GM23338 (cell line): Measurements from ENCODE around the gene MAP3K10. TPM values are rescaled to one million over a fixed set of nuclear protein-coding genes. Genes with fewer than 3 reads are reported as not detected.

Experiments
- ATAC-seq: fragments of 200-7000 bp; cut with Tn5 transposase; 3 replicates; pipeline ENCODE4 v1.9.1; 2020
- DNase-seq: peaks from one replicate; pipeline ENCODE4 v3.0.0-alpha.2; 2015; ENCODE audit warnings: low spot score
- H2AFZ ChIP-seq: fragments of 200-600 bp; sonication (generic); 2 replicates; pipeline ENCODE4 v1.8.0; 2016; ENCODE audit warnings: antibody characterized with exemption, mild to moderate bottlenecking, moderate library complexity
- H3F3A ChIP-seq: fragments of 200-600 bp; sonication (generic); replicated peaks from 2 replicates; pipeline ENCODE4 v1.8.0; 2017; ENCODE audit warnings: antibody characterized with exemption, mixed run types, low read depth
- H3K27ac ChIP-seq: fragments of 200-600 bp; sonication (generic); 2 replicates; pipeline ENCODE4 v1.6.1; 2016; ENCODE audit warnings: low read depth
- H3K27me3 ChIP-seq: fragments of 200-600 bp; sonication (generic); 2 replicates; pipeline ENCODE4 v1.8.0; 2016; ENCODE audit warnings: mild to moderate bottlenecking, mixed run types, moderate library complexity; ENCODE audit not compliant: insufficient read depth
- H3K36me3 ChIP-seq: fragments of 200-600 bp; sonication (generic); 2 replicates; pipeline ENCODE4 v1.8.0; 2016; ENCODE audit warnings: mild to moderate bottlenecking; ENCODE audit not compliant: insufficient read depth
- H3K4me1 ChIP-seq: fragments of 200-600 bp; sonication (generic); 2 replicates; pipeline ENCODE4 v1.8.0; 2016; ENCODE audit warnings: mild to moderate bottlenecking, moderate library complexity; ENCODE audit not compliant: insufficient read depth
- H3K4me2 ChIP-seq: fragments of 200-600 bp; sonication (generic); 2 replicates; pipeline ENCODE4 v1.7.1; 2017; ENCODE audit warnings: mixed run types
- H3K4me3 ChIP-seq: fragments of 200-600 bp; sonication (generic); 2 replicates; pipeline ENCODE4 v1.6.1; 2016; ENCODE audit warnings: mixed run types
- H3K79me2 ChIP-seq: fragments of 200-600 bp; sonication (generic); replicated peaks from 2 replicates; pipeline ENCODE4 v1.8.0; 2017; ENCODE audit warnings: mild to moderate bottlenecking; ENCODE audit not compliant: insufficient read depth
- H3K9me2 ChIP-seq: fragments of 200-600 bp; sonication (generic); 2 replicates; pipeline ENCODE4 v1.8.0; 2017; ENCODE audit not compliant: insufficient read depth
- H4K20me1 ChIP-seq: fragments of 200-600 bp; sonication (generic); replicated peaks from 2 replicates; pipeline ENCODE4 v1.8.0; 2017; ENCODE audit warnings: mild to moderate bottlenecking; ENCODE audit not compliant: insufficient read depth
- H3K27ac Mint-ChIP-seq: 2 replicates; pipeline ENCODE4 v1.8.0; 2020; ENCODE audit warnings: inconsistent platforms, mild to moderate bottlenecking, moderate library complexity, mixed read lengths
- H3K27me3 Mint-ChIP-seq: 3 replicates; pipeline ENCODE4 v1.8.0; 2022; ENCODE audit warnings: low read depth, mild to moderate bottlenecking, moderate library complexity, mixed read lengths, inconsistent platforms; ENCODE audit not compliant: insufficient read depth, poor library complexity
- H3K36me3 Mint-ChIP-seq: 3 replicates; pipeline ENCODE4 v1.8.0; 2021; ENCODE audit warnings: low read depth, mild to moderate bottlenecking, inconsistent platforms, moderate library complexity, mixed read lengths
- H3K4me1 Mint-ChIP-seq: 3 replicates; pipeline ENCODE4 v1.8.0; 2020; ENCODE audit warnings: mild to moderate bottlenecking, inconsistent platforms, mixed read lengths
- H3K4me3 Mint-ChIP-seq: 3 replicates; pipeline ENCODE4 v1.8.0; 2021; ENCODE audit warnings: moderate library complexity, mild to moderate bottlenecking, inconsistent platforms, mixed read lengths
- H3K9me3 Mint-ChIP-seq: 3 replicates; pipeline ENCODE4 v1.8.0; 2020; ENCODE audit warnings: moderate library complexity, mild to moderate bottlenecking, inconsistent platforms, mixed read lengths
- EZH2 ChIP-seq: fragments of 200-600 bp; sonication (generic); IDR thresholded peaks from one replicate; pipeline ENCODE4 v1.8.0; 2017; ENCODE audit warnings: antibody characterized with exemption, mild to moderate bottlenecking, low read depth; ENCODE audit not compliant: unreplicated experiment
- EZH2phosphoT487 ChIP-seq: fragments of 200-600 bp; sonication (generic); IDR thresholded peaks from one replicate; pipeline ENCODE4 v1.8.1; 2018; ENCODE audit warnings: antibody characterized with exemption; ENCODE audit not compliant: unreplicated experiment
- JUNB ChIP-seq: IDR thresholded peaks from one replicate; pipeline ENCODE4 v1.6.1; 2016; ENCODE audit warnings: antibody characterized with exemption; ENCODE audit not compliant: unreplicated experiment
- REST ChIP-seq: IDR thresholded peaks from one replicate; pipeline ENCODE4 v1.6.1; 2018; ENCODE audit warnings: antibody characterized with exemption; ENCODE audit not compliant: unreplicated experiment
- STAT1 ChIP-seq: IDR thresholded peaks from one replicate; pipeline ENCODE4 v1.6.1; 2016; ENCODE audit warnings: antibody characterized with exemption; ENCODE audit not compliant: unreplicated experiment
- ZNF114 ChIP-seq: fragments of 250-450 bp; sonication (Bioruptor Pico); IDR thresholded peaks from 2 replicates; pipeline ENCODE4 v1.5.0; 2020; ENCODE audit warnings: mild to moderate bottlenecking, moderate library complexity
- ZNF462 ChIP-seq: fragments of 250-450 bp; sonication (Bioruptor Pico); IDR thresholded peaks from 2 replicates; pipeline ENCODE4 v1.5.0; 2020; ENCODE audit warnings: mild to moderate bottlenecking, moderate library complexity
- polyA plus RNA-seq: library from polyadenylated mRNA; unstranded; fragments of >200 nt; fragmentation: Nextera tagmentation; extraction: Ambion mirVana; gene quantifications from 2 replicates; pipeline ENCODE4 v1.2.1, GENCODE V29; 2016
- total RNA-seq: library from RNA; depleted of rRNA; stranded (reverse); fragments of >200 nt; shearing (Covaris generic); gene quantifications from 2 replicates; pipeline ENCODE4 v1.2.3, GENCODE V29; 2014
- TF ChIP-seq, protein P1 (sequence below): IDR thresholded peaks from 2 replicates; pipeline ENCODE4 v1.6.1; 2016; ENCODE audit warnings: antibody characterized with exemption

Gene MAP3K10
- total and polyA plus RNA-seq, 2 experiments from 2014 or later = 5.9 to 13.7 TPM

DNA sequence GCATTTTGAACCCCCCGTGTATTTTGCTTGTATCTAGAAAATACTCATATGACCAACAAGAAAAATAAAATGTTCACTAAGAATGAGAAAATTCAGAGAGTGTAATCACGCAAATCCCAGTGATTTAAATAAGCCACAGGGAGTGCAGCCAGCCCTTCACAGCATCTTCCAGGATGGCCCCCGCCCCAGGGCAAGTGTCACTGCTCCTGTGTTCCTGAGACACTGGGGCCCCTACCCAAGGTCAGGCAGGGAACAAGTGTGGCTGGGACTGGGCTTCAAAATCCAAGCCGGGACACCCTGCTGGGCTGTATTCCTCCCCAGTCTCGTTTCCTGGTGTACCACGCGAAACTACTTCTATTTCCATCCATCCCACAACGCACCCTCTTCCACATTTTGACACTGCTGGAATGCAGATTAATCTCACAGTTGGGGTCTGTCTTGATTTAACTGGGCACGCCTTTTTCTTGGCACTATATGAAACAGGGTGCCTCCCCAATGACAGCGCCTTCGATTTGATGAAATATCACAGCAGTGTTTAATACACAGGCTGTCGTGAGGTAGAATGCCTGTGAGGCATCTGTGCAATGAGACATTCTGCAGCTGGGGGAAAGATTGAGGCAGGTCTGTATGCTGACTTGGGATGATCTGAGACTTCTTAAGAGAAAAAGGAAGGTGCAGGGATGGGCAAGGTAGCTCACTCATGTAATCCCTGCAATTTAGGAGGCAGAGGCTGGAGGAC lies 53.5 kb downstream of the MAP3K10 start:
- H3K4me3 ChIP-seq = no peak overlapping the region
- Mint-ChIP-seq H3K9me3 (no peaks in the 10 kb centered on the region), H3K27ac (no peak overlapping the region), H3K4me1 (peaks cover 7% of the 10 kb centered on the region), H3K27me3 (peaks cover 6% of the 10 kb centered on the region), H3K36me3 (peaks cover 6% of the 10 kb centered on the region), H3K4me3 (no peak overlapping the region)
- peaks cover 6% of the 10 kb centered on the region; the same call in 1 of the 2 replicates for H4K20me1 ChIP-seq
- ATAC-seq = no peak; the same call in 2 of the 3 replicates
- H3K79me2 ChIP-seq = no peaks in the 10 kb centered on the region
- no peaks in the 10 kb centered on the region for H3K27me3 ChIP-seq
- TF ChIP-seq JUNB = no peak
- no peak for TF ChIP-seq ZNF114 (CRISPR knock-in tag)
- no peak for TF ChIP-seq EZH2phosphoT487
- no peak overlapping the region for H3K4me2 ChIP-seq
- H3K36me3 ChIP-seq = no peaks in the 10 kb centered on the region; the same call in 1 of the 2 replicates
- no peaks in the 10 kb centered on the region for H3F3A ChIP-seq
- DNase-seq = no peak
- no peak overlapping the region for H2AFZ ChIP-seq
- H3K4me1 ChIP-seq = no peaks in the 10 kb centered on the region
- no peak overlapping the region for H3K27ac ChIP-seq
- H3K9me2 ChIP-seq = no peaks in the 10 kb centered on the region

DNA sequence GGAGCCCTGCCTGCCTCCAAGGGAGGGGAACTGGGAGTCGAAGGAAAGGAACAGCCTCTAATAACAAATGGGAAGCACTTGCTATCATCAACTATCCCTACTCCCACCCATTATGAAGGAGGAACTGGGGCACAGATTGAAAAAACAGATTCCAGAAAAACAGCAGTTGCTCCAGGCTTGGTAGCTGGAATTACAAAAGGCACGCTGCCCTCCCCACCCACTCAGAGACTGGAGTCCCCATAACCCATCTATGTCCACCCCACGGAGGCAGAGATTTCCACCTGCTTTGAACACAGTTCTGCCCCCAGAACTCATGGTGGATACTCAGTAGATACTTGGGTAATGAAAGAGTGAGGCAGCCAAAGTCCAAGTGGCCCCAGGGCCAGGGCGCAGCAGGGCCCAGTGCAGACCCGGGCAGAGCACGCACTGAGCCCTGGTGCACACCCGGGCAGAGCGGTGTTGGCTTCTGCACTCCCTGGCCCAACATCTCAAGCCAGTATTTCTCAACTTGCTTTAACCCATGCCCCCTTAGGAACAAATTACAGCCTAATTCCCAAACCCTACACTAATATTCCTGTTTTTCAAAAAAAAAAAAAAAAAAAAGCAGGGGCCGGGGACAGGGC lies 54.4 kb downstream of the MAP3K10 start:
- H3K79me2 ChIP-seq = no peaks in the 10 kb centered on the region
- no peaks in the 10 kb centered on the region for H3K36me3 ChIP-seq
- no peaks in the 10 kb centered on the region for H3F3A ChIP-seq
- no peak overlapping the region for H3K4me3 ChIP-seq
- no peak overlapping the region for H2AFZ ChIP-seq
- no peak overlapping the region for H3K4me2 ChIP-seq
- Mint-ChIP-seq H3K4me3 (no peak overlapping the region), H3K36me3 (peaks cover 9% of the 10 kb centered on the region), H3K27me3 (peaks cover 7% of the 10 kb centered on the region), H3K9me3 (no peaks in the 10 kb centered on the region), H3K4me1 (peaks cover 7% of the 10 kb centered on the region), H3K27ac (no peak overlapping the region)
- H3K9me2 ChIP-seq = no peaks in the 10 kb centered on the region
- no peak overlapping the region for H3K27ac ChIP-seq
- TF ChIP-seq STAT1 (no peak), EZH2phosphoT487 (no peak), REST (no peak), ZNF462 (CRISPR knock-in tag) (no peak), EZH2 (no peak)
- TF ChIP-seq, protein P1, sequence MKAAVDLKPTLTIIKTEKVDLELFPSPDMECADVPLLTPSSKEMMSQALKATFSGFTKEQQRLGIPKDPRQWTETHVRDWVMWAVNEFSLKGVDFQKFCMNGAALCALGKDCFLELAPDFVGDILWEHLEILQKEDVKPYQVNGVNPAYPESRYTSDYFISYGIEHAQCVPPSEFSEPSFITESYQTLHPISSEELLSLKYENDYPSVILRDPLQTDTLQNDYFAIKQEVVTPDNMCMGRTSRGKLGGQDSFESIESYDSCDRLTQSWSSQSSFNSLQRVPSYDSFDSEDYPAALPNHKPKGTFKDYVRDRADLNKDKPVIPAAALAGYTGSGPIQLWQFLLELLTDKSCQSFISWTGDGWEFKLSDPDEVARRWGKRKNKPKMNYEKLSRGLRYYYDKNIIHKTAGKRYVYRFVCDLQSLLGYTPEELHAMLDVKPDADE = no peak
- DNase-seq = no peak
- no peaks in the 10 kb centered on the region for H3K27me3 ChIP-seq
- no peak; the same call in 1 of the 3 replicates for ATAC-seq
- H4K20me1 ChIP-seq = peaks cover 6% of the 10 kb centered on the region; the same call in 1 of the 2 replicates
- H3K4me1 ChIP-seq = no peaks in the 10 kb centered on the region
